Choroid plexus epithelial cell (primary cell): ENCODE measurements around the gene TMEM247.

Experiments used
- DNase-seq: peaks from one replicate; pipeline ENCODE4 v3.0.0-alpha.2; 2010; ENCODE audit warnings: low read depth
- H3K4me3 ChIP-seq: 2 replicates; pipeline ENCODE4 v1.5.1; 2011; ENCODE audit warnings: low read depth, mild to moderate bottlenecking, control low read depth, low read length, moderate library complexity
- CTCF ChIP-seq: conservative IDR thresholded peaks from 2 replicates; pipeline ENCODE4 v1.5.1; 2011; ENCODE audit warnings: low read depth, mild to moderate bottlenecking, control low read depth, inconsistent platforms, low read length, moderate library complexity

TMEM247 gene

GRCh38 chr2:46495231-46496030 is 16.1 kb downstream of the TMEM247 start:
- no peak for TF ChIP-seq CTCF
- peak; percentile 37 for DNase-seq
- no peak overlapping the region for H3K4me3 ChIP-seq

GRCh38 chr2:46497766-46498165 is 18.4 kb downstream of the TMEM247 start:
- TF ChIP-seq CTCF = no peak
- DNase-seq = no peak
- H3K4me3 ChIP-seq = no peak overlapping the region

- no peak for TF ChIP-seq CTCF
- H3K4me3 ChIP-seq = no peak overlapping the region
- no peak for DNase-seq
Observed at GRCh38 chr2:46498681-46499080, 19.3 kb downstream of the TMEM247 start.

- H3K4me3 ChIP-seq = peak overlapping the region; percentile 73
- no peak for TF ChIP-seq CTCF
- no peak for DNase-seq
Observed at GRCh38 chr2:46499392-46499785, 20.0 kb downstream of the TMEM247 start.

- no peak for DNase-seq
- H3K4me3 ChIP-seq = no peak overlapping the region
- no peak for TF ChIP-seq CTCF
Observed at GRCh38 chr2:46500801-46501200, 21.4 kb downstream of the TMEM247 start.

- no peak for DNase-seq
- TF ChIP-seq CTCF = no peak
- no peak overlapping the region for H3K4me3 ChIP-seq
Observed at GRCh38 chr2:46502291-46502885, 23.0 kb downstream of the TMEM247 start.

- no peak for TF ChIP-seq CTCF
- no peak for DNase-seq
- H3K4me3 ChIP-seq = no peak overlapping the region
Observed at GRCh38 chr2:46503686-46504085, 24.3 kb downstream of the TMEM247 start.
